Stimulated activated CD4-positive, alpha-beta T cell treated with anti-CD3 and anti-CD28 coated beads, TNF-alpha, amount 100 ng/mL, for 1 hour (primary cell): ENCODE measurements around the gene CLEC10A.

Source experiments
- DNase-seq, 3 donors: peaks; one replicate each; pipeline ENCODE4 v3.0.0-alpha.2; 2020; ENCODE audit warnings: low read depth in 3 of 3, low spot score in 1 of 3

CLEC10A gene

GRCh38 chr17:7041607-7042500 lies 38.2 kb downstream of the CLEC10A start:
- DNase-seq: no peak

- DNase-seq: no peak
Measured at GRCh38 chr17:7039832-7040231, 40.2 kb downstream of the CLEC10A start.

- no peak for DNase-seq
Measured at GRCh38 chr17:7038025-7038862, 41.8 kb downstream of the CLEC10A start.

- peak; percentile 91 to 97 (median 96) for DNase-seq
Measured at GRCh38 chr17:7035591-7036368, 44.3 kb downstream of the CLEC10A start, which contains the start of gene SLC16A13. Gene SLC16A13 (plus strand): TSS chr17:7036015. CDS start chr17:7036383, 368 bp downstream.

- DNase-seq: no peak
Measured at GRCh38 chr17:7034955-7035590, 45.0 kb downstream of the CLEC10A start.

- no peak for DNase-seq
Measured at GRCh38 chr17:7029659-7030058, 50.4 kb downstream of the CLEC10A start.

GRCh38 chr17:7029096-7029495 lies 51.0 kb downstream of the CLEC10A start:
- no peak for DNase-seq

- no peak for DNase-seq
Measured at GRCh38 chr17:7027335-7027734, 52.7 kb downstream of the CLEC10A start.

- DNase-seq: no peak
Measured at GRCh38 chr17:7026471-7027115, 53.5 kb downstream of the CLEC10A start.

GRCh38 chr17:7025245-7025644 lies 54.8 kb downstream of the CLEC10A start:
- no peak for DNase-seq
